ENCODE data around the gene ABO.
"Not testable (repeated sequence)": the region's sequence is repeated elsewhere in the genome, so short reads cannot be mapped to it uniquely, and the experiment has no call there.

ABO gene

DNA sequence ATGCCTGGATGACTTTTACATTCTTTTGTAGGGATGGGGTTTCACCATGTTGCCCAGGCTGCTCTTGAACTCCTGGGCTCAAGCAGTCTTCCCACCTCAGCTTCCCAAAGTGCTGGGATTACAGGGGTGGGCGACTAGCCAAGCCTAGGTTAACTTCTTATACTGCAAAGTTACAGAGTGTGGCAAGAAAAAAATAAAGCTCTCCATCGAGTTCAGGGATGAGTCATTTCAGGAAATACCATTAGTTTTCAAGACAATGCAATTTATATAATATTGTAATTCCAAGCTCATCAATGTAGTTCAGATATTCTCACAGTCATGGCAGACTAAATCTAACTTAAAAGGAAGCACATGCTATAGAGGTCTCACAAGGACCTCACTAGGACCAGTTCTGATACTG is 11.5 kb upstream of the ABO start:
- no peak for DNase-seq (ENCODE audit: low read depth)

DNA sequence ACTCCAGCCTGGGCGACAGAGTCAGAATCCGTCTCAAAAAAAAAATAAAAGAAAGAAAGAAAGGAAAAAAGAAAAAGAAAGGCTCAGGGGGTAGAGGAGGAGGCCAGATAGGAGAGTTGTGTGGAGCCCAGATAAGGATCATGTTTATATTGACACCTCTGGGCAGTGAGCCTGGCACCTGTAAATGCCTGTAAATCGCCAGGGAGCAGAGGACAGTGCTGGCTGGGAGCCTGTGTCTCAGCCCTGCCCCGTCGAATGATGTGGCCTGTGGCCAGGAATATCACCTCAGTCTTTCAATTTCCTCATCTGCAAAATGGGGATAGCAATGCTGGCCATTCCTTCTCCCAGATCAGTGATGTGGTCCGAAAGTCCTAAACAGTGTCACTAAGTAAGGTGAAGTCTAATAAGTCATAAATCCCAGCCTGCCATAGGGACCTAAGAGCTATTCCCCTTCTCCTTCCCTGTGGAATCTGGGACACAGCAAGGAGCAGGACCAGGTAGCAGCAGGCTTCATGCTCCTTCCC is 10.3 kb upstream of the ABO start:
- DNase-seq (ENCODE audit: low read depth): no peak

DNA sequence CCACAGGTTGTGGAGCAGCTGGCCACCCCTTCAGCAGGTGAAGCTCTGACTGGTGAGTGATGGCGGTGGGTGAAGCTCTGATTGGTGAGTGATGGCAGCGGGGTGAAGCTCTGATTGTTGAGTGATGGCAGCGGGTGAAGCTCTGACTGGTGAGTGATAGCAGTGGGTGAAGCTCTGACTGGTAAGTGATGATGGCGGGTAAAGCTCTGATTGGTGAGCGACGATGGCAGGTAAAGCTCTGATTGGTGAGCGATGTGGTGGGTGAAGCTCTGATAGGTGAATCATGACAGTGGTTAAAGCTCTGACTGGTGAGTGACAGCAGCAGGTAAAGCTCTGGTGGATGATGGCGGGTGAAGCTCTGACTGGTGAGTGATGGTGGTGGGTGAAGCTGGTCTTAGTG is 9.4 kb upstream of the ABO start:
- no peak for DNase-seq (ENCODE audit: low read depth)

DNA sequence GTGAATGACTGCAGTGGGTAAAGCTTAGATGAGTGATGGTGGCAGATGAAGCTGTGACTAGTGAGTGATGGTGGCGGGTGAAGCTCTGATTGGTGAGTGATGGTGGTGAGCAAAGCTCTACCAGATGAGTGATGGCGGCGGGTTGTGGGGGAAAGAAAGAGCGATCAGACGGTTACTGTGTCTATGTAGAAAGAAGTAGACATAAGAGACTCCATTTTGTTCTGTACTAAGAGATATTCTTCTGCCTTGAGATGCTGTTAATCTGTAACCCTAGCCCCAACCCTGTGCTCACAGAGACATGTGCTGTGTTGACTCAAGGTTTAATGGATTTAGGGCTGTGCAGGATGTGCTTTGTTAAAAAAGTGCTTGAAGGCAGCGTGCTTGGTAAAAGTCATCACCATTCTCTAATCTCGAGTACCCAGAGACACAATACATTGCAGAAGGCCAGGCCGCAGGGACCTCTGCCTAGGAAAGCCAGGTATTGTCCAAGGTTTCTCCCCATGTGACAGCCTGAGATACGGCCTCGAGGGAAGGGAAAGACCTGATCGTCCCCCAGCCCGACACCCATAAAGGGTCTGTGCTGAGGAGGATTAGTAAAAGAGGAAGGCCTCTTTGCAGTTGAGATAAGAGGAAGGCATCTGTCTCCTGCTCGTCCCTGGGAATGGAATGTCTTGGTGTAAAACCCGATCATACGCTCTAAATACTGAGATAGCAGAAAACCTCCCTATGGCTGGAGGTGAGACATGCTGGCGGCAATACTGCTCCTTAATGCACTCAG is 8.4 kb upstream of the ABO start:
- not testable (repeated sequence) for DNase-seq (ENCODE audit: low read depth)

DNA sequence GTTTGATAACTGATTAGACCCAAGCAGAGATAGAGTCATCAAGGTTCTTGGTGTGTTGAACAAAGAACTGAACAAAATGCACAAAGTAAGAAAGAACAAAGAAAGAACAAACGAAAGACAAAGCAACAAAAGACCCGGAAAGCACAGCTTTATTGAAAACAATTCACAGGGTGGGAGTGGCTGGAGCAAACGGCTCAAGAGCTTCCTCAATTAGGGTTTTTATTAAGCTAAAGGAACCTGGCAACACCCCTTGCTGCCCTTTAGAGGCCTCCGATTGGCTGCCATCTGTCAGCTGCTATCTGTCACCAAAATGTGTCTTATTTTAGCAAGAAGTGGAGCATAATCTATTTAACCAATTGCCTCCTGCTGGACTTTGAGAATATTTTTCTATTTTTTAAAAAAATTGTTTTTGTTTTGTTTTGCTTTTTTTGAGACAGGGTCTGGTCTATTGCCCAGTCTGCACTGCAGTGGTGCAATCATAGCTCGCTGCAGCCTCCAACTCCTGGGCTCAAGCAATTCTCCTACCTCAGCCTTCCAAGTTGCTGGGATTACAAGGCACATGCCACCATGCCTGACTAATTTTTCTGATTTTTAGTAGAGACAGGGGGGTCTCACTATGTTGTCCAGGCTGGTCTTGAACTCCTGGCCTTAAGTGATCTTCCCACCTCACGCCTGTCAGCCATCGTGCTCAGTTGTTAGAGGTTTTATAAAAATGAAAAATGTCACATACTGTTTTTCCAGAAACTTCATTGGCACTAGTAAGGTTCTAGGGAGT is 7.7 kb upstream of the ABO start:
- no peak for DNase-seq (ENCODE audit: low read depth)

DNA sequence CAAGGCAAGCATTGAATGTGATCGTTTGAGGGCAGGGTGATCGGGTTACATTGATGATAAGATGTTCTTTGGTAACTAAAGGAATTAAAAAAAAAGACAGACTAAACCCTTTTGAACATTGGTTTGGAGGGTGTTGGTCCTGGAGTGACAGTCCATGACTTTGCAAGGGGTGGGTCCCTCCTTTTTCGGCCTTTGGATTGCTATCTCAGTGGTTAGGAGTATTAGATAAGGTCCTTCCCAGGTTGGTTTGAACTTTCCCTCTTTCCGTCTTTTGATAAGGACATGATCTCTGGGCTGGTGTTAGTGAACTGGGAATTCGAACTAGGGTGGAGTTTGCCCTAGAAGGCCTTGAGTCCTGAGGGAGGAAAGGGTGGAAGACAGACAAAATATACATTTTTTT is 5.4 kb upstream of the ABO start:
- DNase-seq (ENCODE audit: low read depth): no peak

DNA sequence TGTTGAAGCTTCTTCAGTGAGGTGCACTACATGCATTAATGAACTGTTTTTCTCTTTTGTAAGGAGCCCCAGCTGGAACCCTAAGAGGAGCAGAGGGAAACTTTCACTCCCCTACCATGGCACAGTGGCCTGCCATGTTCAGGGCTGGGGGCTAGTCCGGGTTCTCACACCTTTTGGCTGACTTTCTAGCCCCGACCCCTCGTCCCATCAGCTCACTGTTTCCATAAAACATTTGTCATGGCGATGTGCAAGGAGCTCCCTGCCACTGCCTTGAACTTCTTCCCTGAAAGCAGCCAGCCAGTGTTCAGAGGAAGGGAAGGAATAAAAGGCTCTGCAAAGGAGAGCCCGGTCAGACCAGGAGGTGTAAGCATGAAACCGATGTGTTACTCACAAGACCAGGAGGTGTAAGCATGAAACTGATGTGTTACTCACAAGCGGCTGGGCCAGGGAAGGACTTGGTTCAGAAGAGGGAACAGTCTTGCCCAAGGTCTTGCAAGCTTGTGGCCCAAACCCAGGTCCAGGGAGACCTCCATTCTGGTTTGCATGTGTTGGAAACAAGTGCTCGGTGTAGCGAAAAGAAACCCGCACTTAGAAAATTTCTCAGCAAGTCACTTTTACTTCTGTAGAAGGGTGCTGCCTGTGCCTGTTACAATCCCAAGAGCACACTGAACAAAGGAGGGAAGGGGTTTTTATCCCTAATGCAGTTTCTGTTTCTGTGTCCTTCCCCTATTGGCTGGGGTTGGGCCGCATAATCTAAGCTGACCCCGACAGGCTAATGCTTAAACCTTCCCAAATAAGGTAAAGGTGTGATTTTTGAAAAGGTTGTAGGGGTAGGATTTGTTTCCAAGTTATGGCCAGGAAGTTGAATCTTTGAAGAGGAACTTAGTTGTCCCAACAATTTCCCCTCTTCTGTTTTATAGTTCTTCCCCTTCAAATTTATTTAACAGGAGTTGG is 3.4 kb upstream of the ABO start:
- no peak for DNase-seq (ENCODE audit: low read depth)

DNA sequence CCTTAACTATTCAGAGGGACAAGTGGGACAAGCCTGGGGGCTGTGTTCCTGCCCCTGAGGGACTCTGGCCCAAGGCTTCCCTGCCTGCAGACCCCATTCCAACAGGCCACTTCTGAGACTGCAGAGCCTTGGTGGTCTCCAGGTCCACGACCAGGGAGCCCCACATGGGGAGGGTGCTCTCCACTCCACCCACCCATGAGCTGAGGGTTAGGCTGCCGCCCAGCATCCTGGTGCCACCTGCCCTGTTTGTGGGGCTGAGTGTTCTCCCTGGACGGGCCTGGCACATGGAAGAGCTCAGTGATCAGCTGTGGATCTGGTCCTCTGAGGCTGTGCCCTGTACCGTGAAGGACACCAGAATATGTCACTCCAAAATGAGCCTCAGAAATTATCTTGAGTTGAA is 2.5 kb upstream of the ABO start:
- DNase-seq (ENCODE audit: low read depth): no peak

DNA sequence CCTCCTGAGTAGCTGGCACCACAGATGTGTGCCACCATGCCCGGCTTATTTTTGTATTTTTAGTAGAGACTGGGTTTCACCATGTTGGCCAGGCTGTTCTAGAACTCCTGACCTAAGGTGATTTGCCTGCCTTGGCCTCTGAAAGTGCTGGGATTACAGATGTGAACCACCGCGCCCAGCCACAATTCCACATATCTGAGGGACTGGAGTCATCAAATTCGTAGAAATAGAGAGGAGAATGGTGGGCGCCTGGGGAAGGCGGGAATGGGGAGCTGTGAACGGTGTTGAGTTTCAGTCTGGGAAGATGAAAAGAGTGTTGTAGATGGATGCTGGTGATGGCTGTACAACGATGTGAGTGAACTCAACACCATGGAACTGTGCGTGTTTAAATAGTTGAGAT is 1.9 kb upstream of the ABO start:
- DNase-seq (ENCODE audit: low read depth): no peak

DNA sequence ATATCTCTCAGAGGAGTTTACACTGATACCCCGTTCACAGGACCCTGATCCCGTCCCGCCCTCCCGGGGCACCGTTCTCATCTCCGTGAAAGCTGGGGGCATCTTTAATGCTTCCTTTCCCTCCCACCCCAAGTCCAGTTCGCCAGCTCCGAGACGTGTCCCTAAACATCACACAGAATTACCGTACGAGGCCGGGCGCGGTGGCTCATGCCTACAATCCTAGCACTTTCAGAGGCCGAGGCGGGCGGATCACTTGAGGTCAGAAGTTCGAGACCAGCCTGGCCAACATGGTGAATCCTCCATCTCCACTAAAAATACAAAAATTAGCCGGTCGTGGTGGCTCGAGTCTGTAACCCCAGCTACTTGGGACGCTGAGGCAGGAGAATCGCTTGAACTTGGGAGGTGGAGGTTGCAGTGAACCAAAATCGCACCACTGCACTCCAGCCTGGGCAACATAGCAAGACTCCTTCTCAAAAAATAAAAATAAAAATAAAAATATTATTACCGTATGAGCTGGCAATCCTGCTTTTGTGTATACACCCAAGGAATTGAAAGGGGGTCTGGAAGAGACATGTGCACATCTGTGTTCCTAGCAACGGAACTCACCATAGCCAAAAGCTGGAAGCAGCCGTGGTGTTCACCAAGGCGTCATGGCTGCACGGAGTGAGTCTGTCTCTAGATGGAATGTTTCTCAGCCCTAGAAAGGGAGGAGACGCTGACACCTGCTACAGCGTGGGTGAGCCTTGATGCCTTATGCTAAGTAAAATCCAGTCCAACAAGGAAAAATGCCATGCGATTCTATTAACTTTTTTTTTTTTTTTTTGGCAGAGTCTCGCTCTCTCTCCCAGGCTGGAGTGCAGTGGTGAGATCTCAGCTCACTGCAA is 1.2 kb upstream of the ABO start:
- no peak for DNase-seq (ENCODE audit: low read depth)

DNA sequence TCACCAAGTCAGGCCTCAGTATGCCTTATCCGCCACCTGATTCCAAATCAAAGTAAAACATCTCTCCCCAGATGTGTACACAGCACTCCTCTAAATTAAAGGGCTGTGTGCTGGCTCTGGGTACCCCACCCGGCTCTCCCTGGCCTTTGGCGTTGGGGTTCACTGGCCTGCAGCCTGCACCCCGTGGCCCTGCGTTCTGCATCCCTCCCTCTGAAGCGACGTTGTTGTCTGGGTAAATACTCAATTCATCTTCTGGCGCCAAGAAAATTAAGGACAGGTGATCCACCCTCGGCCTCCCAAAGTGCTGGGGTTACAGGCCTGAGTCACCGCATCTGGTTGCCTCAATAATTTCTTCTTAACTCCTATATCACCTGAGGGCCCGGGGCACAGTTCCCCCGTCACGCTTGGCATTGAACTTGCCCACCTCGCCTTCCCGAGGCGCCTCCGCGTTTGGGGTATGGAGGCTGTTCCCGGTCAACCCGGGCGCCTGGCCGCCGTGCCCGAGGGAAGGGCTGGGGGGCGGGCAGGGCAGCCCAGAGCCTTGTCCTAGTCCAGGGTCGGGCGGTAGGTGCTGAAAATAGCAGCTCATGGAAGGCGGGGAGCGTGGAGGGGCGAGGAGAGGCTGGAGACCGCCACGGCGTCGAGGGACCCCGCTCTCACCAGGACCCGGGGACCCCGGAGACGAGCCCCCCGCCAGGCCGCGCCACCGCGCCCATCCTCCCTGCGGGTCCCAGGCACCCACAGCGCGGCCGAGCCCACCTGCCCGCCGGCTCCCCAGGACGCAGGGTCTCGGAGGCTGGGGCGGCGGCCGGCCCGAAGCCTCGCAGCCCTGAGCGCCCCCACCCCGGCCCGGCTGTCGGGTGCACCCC is 531 bp downstream of the ABO start:
- no peak for DNase-seq (ENCODE audit: low read depth)

DNA sequence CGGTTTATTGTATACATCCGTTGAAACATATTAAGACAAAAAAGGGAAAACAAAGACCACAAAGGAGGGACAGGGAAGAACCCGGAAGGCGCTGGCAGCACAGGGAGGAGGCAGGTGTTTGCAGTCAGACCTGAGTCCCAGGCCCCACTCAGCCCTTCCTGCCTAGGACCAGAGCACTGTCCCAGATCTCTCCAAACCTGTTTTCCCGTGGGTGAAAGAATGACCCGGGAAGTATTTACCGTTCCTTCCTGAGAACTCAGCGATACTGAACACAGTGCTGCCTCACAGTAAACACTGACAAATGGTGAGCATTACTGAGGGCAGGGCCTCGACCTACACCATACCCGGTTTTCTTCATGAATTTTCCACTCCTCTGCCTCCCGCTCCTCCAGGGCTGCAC is 1.2 kb downstream of the ABO start:
- DNase-seq (ENCODE audit: low read depth): no peak

DNA sequence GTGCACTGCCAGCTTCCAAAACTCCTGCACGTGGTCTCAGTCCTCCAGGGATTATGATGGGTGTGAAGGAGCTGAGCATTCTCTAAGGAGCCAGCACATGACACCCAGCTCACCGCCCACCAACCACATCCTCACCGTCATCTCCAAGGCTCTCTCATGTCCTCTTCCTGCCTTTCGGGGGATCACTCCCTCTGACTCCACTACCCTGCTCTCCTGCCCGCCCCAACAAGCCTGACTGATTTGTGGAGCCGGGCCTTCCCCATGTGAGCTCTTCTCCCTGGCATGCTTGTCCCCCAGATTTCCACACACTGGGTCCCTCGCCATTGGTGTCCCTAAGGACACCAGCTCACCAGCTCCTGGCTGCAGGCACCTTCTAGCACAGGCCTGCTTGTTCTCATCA is 1.9 kb downstream of the ABO start:
- DNase-seq (ENCODE audit: low read depth): no peak

DNA sequence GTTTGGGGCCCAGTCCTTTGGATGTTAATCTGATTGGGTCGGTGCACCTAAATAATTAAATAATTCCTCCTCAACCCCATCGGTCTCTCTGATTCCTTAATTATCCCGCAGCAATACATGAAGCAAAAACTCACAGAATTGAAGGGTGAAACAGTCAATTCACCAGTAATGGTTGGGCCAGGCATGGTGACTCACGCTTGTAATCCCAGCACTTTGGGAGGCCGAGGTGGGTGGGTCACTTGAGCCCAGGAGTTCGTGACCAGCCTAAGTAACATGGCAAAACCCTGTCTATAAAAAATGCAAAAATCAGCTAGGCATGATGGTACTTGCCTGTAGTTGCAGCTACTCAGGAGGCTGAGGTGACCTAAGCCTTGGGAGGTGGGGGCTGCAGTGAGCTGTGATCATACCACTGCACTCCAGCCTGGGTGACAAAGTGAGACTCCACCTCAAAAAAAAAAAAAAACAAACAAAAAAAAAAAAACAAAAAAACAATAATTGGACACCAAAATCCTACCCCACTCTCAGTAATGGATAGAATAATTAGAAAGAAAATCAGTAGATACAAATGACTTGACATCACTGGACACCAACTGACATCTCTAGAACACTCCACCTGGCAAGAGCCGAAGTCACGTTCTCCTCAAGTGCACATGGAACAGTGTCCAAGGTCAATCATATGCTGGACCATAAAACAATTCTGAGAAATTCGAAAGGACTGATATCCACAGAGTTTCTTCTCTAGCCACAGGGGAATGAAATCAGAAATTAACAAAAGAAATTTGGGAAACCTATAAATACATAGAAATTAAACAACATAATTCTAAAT is 5.3 kb downstream of the ABO start:
- no peak for DNase-seq (ENCODE audit: low read depth)

DNA sequence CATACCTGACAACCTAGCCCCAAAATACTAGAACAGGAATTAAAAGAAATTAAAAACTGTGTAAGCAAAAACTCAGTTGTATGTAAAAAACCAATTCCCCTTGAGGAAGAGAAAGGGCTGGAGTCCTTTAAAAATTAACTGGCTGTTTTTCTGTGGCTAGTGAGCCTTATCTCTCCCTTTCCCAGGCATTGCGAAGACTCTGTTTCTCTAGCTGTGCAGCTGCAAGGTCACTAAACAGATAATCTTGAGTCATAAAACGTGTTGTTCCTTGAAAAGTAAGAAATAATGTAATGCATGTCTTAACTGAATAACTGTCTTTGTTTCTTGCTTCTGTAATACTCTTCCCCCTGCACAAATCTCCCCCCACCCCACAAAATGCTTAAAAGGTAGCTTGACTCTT is 5.9 kb downstream of the ABO start:
- DNase-seq (ENCODE audit: low read depth): not testable (repeated sequence)

DNA sequence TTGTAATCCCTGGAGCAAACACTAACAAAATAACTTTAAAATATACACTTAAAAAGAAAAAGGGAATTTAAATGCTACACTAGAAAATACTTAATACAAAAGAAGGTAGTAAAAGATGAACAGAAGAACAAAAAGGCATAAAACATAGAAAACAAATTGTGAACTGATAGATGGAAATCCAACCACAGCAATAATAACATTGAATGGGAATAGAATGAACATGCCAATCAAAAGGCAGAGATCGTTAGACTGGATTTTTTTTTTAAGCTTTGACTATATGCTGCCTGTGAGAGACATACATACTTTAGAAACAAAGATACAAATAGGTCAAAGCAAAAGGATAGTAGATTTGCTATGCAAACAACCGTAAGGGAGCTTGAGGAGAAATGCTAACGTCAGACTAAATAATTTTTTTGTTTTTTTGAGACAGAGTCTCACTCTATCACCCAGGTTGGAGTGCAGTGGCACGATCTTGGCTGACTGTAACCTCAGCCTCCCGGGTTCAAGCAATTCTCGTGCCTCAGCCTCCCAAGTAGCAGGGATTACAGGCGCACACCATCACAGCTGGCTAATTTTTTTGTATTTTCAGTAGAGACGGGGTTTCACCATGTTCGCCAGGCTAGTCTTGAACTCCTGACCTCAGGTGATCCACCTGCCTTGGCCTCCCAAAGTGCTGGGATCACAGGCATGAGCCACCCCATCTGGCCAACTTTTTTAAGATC is 6.5 kb downstream of the ABO start:
- DNase-seq (ENCODE audit: low read depth): no peak

DNA sequence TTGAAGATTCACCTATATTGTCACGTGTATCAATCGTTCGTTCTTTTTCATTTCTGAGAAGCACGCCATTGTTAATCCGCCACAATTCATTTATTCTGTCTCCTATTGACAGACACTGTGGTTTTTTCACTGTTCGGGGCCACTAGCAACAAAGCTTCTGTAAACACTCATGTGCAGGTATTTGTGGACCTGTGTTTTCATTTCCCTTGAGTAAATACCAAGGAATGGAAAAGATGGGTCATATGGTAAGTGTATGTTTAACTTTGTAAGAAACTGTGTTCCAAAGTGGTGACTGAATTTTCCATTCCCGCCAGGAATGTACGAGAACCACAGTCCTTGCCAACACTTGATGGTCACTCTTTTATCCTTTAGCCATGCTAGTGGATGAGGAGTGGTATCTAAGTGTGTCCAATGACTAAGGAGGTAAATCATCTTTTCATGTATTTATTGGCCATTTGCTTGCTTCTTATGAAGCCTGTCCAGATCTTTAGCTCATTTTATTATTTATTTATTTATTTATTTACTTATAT is 10.7 kb downstream of the ABO start:
- no peak for DNase-seq (ENCODE audit: low read depth)

DNA sequence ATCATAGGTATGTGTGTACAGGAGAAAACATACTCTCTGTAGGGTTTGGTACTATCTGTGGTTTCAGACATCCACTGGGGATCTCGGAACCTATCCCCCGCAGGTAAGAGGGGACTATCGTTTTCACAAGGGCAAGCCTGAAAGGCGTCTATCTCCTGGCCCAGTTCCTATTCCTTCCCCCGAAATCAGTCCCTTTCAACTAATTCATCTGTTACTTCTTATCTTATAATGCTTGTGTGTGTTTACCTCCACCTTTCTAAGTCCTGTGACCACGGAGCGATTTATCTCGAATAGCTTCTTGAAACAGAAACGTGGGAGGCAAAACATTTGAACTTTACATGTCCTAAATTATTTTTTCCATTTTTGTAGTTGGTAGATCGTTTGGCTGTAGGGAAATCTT is 11.4 kb downstream of the ABO start:
- no peak for DNase-seq (ENCODE audit: low read depth)
